Right forelimb (tissue), 1 donor: ENCODE measurements around the gene ARG2.

Experiments used
- DNase-seq: peaks from one replicate; pipeline ENCODE4 v3.0.0-alpha.2; 2018

Gene ARG2

DNA sequence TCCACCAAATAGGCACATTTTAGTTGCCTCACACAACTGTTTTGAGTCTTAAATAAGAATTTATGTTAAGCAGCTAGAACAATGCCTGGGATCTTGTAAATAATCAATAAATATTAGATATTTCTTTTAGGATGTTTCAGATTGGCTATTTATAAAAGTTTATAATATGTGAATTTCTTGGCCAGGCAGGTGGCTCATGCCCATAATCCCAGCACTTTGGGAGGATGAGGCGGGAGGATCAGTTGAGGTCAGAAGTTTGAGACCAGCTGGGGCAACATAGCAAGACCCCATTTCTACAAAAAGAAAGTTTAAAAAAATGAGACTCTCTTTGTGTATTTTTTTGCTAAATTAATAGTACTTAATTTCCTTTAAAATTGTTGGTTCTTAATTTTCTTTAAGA is 21.8 kb downstream of the ARG2 start:
- no peak for DNase-seq

DNA sequence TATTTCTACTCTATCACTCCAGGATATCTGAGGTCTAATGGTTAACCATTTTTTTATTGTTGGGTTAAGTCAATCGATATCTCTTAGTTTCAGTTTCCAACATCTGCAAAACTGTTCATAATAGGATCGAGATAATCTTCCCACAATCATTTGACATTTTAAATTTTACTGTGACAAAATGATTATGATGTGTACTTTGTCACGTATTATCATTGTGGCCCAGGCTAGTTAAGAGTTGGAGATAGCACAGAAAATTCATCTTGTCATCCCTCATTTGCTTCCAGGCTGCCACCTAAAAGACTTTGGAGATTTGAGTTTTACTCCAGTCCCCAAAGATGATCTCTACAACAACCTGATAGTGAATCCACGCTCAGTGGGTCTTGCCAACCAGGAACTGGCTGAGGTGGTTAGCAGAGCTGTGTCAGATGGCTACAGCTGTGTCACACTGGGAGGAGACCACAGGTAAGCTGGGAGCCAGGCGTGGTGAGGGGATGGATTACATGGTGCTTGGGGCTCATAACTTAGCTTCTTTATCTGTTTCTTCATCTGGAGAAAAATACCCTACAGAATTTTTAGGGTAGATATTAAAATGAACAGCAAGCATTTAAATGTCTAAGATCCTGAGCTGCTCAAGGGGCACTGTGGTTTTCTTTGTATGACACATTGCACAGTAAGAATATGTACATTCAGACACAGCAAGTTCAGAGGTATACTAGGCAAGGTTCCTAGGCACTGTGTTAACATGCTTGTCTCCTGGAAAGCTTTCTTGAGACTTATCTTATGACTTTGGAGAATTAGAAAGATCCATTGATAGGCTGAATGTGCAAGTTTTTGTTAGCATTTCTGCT is 22.4 kb downstream of the ARG2 start:
- DNase-seq: no peak

DNA sequence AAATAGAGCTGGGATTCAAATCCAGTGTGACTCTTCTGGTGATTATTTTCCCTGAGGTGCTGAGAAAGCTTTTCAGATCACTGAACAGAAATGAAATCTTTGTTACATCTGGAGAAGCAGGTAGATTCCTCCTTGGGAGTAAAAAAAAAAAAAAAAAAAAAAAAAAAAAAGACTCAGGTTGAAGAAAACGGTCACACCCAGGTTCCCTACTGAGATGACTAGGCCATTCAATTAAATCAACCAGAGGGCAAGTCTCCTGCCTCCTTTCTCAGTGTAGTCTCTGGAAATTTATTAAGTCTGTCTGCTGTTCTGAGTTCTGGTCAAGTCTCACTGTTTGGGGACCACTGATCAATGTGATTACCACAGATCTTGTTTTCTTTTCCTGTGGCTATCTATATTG is 24.0 kb downstream of the ARG2 start:
- DNase-seq: no peak

DNA sequence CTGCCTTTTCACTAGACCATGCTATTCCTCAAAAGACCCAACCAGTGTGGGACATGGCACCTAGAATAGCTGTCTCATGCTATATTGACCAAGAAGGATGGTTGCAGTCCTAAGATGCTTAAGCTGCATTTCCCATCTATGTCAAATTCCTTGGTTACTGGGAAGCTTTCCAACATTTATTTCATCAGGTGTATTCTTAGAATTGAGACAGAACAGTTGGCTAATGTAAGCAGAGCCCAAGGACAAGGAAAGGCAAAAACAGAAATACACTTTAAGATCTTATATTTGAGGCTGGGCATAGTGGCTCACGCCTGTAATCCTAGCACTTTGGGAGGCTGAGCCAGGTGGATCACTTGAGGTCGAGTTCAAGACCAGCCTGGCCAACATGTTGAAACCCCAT is 24.7 kb downstream of the ARG2 start:
- DNase-seq: no peak

DNA sequence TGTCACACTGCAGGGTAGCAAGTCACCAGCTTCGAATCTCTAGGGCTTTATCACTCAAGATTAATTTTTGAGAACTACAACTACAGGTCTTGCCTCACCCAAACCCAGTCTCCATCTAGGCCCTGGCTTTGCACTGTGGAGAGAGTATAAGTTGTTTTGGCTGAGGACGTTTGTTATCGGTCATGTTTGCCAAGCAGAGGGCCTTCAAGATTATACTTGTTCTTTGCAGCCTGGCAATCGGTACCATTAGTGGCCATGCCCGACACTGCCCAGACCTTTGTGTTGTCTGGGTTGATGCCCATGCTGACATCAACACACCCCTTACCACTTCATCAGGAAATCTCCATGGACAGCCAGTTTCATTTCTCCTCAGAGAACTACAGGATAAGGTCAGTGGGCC is 25.7 kb downstream of the ARG2 start:
- no peak for DNase-seq

DNA sequence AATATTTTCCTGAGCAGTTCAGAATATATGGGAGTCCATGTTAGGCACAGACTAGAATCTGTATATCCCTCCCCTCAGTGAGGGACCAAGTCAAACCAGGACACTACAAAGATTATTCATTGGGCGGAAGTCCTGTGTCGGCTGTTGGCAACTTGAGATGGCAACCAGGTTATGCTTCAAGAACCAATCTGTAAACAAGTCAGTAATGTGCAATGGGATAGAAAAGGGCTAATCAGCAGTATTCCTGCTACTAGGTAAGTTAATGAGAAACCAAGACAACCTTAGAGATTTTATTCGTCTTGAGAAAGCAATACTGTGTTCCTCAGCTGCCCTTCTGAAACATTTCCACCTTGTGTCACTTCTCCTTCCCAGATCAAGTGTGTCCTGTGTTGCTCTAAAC is 26.4 kb downstream of the ARG2 start:
- DNase-seq: no peak

DNA sequence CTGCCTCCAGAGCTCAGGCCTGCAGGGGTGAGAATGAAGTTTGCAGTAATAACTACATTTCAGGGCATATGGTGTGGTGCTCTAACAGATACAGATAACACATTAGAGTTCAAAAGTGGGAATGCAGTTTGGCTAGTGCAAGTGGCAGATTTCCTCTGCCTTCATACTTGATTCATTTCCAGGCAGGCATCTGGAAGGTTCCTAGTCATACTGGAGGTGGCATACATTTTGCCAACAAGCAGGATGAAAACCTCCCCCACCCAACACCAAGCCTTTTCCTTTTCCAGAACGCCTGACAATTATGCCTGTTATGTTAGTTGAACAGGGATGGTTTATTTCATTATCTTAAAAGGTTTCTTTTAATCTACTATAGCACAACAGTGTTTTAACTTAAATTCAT is 30.4 kb downstream of the ARG2 start:
- DNase-seq: no peak

DNA sequence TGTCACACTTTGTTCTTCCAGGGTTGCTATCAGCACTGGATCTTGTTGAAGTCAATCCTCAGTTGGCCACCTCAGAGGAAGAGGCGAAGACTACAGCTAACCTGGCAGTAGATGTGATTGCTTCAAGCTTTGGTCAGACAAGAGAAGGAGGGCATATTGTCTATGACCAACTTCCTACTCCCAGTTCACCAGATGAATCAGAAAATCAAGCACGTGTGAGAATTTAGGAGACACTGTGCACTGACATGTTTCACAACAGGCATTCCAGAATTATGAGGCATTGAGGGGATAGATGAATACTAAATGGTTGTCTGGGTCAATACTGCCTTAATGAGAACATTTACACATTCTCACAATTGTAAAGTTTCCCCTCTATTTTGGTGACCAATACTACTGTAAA is 31.0 kb downstream of the ARG2 start:
- DNase-seq: no peak

DNA sequence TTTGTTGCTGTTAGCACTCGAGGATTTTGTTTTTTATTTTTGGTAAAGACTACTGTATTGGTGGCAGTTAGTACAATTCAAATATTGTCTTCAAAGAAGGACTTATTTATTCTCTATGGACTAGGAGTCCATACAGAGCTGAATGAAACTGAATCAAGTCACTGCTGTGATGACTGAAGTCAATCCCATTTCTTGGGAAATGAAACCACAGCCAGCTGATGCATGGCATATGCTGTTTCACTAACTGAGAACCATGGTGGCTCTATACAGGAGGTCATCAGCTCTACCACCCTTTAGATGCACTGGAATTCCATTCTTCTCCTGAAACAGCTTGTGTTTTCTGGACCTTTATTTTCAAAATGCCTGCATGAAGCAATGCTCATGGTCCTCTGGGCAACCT is 32.5 kb downstream of the ARG2 start:
- DNase-seq: no peak

DNA sequence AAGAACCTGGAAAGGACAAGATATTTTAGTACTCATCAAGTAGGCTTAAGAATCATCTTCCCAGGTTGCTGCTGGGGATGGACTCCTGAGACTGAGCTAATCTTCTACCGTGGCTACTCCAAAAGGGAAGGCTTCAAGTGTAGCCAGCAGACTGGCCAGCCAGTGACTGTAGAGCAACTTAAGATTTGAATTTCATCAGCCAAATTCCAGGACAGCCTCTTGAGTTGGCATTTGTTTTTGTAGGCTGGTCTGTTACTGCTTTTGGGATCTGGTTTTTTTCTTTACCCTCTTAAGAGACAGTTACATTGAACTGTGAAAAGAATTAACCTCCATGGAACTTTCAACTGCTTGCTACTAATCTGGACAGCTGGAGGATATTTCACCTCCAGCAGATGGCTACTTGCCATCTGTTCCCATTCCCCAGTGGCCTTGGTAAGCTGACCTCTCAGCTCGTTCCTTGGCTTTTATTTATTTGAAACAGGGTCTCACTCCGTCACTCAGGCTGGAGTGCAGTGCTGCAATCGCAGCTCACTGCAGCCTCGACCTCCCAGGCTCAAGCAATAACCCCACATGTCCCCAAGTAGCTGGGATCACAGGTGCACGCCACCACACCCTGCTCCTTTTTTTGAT is 34.0 kb downstream of the ARG2 start:
- no peak for DNase-seq

DNA sequence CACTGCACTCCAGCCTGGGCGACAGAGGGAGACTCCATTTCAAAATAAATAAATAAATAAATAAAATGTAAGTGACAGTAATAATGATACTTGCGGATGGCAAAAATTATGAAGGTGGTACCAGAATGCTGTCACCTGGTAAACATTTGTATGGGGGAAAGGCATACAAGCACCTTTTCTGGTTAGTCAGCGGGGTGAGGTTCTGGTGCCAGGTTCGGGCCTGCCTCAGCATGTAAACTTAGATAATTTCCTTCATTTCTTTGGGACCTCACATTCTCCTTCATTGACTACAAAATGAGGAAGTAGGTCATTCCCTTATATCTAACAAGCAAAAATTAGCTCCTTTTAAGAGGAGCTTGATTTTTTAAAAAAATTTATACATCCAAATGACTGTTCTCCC is 43.9 kb downstream of the ARG2 start:
- DNase-seq: no peak

DNA sequence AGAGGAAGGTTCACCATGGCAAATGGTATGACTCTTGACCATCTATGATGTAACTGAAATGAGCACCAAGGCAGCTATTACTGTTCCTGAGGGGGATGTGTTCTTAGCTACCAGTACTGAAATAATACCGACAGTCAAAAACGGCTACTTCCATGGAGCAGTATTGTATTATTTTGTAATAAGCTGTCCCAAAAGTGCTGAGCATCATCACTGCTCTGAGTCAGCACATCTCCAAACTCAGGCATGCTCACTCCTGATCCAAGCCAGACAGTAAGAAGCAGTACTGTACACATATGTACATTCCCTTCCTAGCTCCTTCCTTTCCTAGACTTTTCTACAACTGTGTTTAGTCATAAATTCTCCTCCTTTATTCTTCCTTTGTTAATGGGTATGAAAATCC is 46.1 kb downstream of the ARG2 start:
- DNase-seq: no peak

DNA sequence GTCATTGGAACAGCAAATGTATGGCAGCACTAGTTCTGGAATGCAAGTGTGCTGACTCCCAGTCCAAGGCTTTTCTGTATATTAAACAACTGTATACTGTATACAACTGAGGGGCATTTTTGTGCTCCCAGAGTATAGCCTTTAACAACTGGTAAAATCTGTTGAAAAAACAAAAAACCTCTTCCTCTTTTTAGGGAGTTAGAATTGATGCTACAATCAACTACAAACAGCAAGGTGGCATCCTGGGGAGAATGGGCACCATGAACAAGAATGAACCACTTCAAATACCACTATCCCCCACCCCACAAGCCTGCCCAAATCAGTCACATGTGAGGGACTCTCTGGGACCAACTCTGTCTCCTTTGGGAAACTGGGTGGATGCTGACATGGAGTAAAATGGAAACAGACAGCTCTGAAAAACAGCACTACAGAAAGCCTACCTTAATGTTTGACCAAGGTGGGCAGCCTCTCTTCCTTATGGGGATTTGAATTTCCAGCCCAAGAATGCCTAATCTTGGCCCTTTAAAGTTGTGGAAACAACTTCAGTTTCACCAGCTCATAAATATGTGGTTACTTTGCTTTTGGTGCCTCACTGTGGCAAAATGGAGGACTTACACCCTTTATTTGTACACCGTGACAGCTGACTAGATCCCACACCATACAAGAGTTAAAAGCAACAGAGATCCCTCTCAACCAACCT is 47.2 kb downstream of the ARG2 start:
- no peak for DNase-seq

DNA sequence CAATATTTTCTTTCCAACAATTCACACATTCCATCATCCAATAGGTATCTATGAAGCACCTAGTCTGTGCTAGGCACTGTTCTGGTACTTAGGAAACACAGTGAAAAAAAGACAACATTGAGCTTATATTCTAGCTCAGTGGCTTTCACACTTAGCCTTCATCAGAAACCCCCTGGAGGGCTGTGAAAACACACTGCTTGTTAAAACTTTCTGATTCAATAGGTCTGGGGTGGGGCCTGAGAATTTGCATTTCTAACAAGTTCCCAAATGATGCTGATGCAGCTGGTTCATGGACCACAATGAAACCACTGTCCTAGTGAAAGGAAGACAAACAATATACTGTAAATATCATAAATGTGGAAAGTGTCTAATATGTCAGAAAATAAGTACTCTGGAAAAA is 48.8 kb downstream of the ARG2 start:
- DNase-seq: no peak

DNA sequence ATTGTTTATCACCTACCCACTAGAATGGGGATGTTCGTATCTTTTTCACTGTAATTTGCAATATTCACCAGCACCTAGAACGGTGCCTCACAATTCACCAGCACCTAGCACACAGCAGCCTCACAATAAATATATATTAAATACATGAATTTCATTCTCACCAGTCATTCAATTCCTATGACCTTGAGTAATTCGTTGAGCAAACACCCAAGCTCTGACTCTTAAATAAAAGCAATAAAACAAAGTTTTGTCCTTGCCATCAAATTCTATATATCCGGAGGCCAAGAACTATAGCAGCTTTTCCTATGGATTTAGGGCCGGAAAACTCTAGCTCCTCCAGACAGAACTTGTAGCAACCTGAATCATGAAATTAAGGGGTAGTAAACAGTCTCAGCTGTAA is 53.7 kb downstream of the ARG2 start:
- DNase-seq: no peak

DNA sequence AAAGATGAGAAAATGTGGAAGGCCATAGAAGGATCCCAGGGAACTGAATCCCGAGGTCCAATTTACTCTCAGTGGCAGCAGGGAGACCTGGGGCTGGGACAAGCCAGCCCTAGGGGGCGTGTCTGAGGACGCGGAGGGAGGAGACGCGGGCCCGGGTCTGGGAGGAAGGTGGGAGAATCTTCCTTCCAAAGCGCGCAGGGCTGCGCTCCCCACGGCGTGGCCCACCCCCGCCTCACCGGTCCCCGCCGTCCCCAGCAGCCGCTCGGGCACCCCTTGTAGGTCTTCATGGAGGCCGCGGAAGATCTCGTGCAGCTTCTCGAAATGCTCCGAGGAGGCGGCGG is 54.4 kb downstream of the ARG2 start:
- DNase-seq: peak; percentile 77

DNA sequence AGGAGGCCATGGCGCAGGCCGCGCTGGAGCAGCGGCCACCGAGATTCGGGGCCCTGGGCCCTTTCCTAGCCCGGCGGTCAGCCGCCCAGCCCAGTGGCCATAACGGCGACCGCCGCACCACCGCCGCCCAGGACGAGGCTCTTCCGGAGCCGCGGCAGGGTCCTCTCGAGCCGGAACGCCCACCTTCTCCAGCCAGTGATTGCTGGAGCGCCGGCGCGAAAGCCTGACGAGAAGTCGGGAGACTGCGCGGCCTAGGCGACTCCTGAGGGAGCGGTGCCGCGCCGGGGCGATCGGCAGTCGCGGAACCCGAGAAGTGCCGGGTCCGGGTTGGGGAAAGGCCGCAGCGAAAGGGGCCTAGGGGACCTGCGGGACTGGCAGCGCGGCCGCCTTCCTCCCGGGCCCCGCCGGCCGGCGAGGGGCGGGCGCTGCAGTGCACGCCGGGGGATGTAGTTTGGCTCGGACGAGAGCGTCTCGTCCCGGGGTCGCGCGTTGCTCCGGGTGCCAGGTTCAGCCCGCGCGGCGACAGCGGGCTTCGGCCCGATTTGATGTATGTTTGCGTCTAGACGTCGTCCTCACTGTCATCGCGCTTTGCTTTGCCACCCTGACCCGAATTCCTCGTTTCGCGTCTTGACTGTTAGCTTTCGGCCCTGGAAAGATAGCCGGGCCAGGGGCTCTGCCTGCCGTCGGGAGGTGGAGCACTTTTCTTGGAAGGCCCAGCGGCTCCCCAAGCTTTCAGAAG is 54.9 kb downstream of the ARG2 start, which contains the start of gene VTI1B:
Gene VTI1B (minus strand): TSS at position 153 of the 739 bp plus-strand sequence. CDS start 143 bp downstream, at position 10.
- DNase-seq: peak; percentile 96

DNA sequence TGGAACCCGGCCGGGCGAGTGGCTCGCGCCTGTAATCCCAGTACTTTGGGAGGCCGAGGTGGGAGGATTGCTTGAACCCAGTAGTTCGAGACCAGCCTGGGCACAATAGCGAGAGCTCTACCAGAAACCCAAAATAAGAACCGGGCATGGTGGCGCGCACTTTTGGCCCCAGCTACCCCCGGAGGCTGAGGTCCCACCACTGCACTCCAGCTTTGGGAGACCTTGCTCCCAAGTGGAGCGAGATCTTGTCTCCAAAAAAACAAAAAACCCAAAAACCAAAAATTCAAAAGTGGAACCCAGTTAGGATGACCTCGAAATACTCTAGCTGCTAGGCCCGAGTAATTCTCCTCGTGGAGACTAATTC is 55.5 kb downstream of the ARG2 start:
- no peak for DNase-seq

DNA sequence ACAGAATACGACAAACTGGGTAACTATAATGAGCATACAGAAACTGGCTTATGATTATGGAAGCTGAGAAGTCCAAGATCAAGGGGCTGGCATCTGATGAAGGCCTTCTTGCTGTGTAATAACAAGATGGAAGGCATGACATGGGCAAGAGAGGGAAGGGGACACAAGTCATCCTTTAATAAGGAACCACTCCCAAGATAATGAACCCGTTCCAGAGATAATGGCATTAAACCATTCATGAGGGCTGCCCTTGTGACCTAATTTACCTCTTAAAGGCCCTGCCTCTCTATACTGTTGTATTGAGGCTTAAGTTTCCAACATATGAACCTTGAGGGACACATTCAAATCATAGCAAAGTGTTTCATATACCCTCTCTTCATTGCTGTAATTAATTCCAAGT is 59.3 kb downstream of the ARG2 start:
- no peak for DNase-seq

DNA sequence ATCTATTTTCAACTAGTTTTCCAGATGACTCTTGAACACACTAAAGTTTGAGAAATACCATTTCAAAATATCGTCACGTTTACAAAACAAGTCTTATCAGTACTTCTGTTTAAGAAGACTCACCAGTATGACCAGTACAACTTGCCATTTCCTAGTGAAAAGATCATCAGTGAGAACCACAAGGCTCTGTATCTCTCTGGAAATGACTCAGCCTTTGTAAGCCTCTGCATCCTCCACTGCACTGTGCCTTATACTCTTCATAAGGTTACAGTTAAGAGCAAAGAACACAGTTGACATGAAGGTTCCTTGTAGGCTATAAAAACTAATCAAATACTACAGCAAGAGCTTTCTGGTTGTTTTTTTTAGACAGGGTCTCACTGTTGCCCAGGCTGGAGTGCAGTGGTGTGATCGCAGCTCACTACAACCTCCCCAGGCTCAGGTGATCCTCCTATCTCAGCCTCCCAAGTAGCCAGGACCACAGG is 60.4 kb downstream of the ARG2 start:
- DNase-seq: no peak

DNA sequence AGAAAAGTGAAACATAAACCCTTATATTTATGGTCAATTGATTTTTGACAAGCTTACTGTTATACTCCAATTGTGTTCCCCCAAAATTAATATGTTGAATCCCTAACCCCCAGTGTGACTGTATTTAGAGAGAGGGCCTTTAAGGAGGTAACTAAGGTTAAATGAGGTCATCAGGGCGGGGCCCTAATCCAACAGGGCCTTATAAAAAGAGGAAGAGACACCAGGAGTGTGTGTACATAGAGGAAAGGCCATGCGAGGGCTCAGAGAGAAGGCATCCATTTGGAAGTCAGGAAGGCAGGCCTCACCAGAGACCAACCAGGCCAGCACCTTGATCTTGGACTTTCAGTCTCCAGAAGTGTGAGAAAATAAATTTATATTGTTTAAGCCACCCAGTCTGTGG is 61.2 kb downstream of the ARG2 start:
- no peak for DNase-seq

DNA sequence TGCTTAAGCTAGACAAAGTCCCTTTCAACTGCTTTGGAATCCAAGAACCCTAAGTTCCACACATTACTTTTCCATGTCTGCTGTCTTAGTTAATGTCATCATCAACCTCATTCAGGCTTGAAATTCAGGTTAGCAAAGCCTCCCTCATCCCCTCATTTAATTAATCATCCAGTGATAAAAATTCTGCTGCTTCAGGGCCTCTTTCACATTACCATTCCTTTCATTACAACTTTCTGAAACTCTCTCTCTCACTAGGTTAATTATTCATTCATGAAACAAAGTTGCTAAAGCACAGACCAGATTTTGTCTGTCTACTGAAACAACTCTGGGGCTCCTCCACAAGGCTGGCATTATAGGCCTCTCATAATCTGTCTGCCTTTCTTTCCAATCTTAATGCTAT is 64.1 kb downstream of the ARG2 start:
- no peak for DNase-seq

DNA sequence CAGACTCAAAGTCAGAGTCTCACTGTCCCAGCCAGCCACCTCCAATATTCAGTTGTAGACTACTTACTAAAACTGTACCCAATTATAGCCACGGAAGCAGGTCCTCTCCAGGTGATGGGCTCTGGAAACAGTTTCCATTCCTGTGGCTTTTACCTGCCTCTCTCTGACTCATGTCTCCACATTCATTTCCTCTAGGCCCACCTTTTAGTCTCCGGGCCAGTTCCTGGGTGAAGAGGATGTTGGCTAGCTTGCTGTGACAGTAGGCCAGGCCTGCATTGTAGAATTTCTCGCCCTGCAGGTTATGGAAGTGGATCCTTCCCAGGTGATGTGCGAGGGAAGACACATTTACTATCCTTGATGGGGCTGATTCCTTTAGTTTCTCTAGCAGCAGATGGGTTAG is 70.3 kb downstream of the ARG2 start:
- DNase-seq: no peak
